Measurements from ENCODE around the gene GPR39. TPM values are rescaled to one million over a fixed set of nuclear protein-coding genes. Genes with fewer than 3 reads are reported as not detected.
"Not testable (repeated sequence)": the region's sequence is repeated elsewhere in the genome, so short reads cannot be mapped to it uniquely, and the experiment has no call there.

The GPR39 gene
- total RNA-seq, 4 donors from 2014 or later: 0.76 to 1.3 (median 1.2) TPM

DNA sequence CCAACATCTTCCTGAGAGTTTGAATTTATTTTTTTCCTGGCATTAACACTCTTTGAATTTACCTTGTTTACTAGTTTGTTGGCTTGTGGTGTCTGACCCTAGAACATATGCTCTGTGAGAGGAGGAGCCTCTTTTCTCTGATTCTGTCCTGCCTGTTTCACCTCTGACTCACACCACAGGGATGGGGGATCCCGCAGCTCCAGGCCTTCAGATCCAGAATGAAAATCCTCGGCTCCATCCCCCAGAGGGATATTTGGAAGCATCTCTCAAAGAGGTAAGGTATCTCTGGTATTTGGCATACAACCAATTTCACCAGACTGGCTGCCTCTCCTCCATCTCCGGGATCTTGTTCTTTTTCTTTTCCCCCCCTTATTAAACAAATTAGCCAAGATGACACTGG lies 104.7 kb downstream of the GPR39 start:
- DNase-seq: no peak
- no peaks in the 10 kb centered on the region for H3K27me3 ChIP-seq
- intact Hi-C loops (cut with DNase I): no loop called here
- WGBS, 2 donors: 63 to 67% methylated on average over 2 to 3 of the region's 3 CpGs
- H3K36me3 ChIP-seq: no peaks in the 10 kb centered on the region
- no peak overlapping the region for H3K4me3 ChIP-seq
- no peaks in the 10 kb centered on the region for H3K4me1 ChIP-seq
- TF ChIP-seq, protein P1, sequence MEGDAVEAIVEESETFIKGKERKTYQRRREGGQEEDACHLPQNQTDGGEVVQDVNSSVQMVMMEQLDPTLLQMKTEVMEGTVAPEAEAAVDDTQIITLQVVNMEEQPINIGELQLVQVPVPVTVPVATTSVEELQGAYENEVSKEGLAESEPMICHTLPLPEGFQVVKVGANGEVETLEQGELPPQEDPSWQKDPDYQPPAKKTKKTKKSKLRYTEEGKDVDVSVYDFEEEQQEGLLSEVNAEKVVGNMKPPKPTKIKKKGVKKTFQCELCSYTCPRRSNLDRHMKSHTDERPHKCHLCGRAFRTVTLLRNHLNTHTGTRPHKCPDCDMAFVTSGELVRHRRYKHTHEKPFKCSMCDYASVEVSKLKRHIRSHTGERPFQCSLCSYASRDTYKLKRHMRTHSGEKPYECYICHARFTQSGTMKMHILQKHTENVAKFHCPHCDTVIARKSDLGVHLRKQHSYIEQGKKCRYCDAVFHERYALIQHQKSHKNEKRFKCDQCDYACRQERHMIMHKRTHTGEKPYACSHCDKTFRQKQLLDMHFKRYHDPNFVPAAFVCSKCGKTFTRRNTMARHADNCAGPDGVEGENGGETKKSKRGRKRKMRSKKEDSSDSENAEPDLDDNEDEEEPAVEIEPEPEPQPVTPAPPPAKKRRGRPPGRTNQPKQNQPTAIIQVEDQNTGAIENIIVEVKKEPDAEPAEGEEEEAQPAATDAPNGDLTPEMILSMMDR (IDR thresholded peaks at IDR 0.05): no peak
- TF ChIP-seq POLR2A (IDR thresholded peaks at IDR 0.05): no peak
- no peaks in the 10 kb centered on the region for H3K9me3 ChIP-seq
- no peak overlapping the region for H3K27ac ChIP-seq

DNA sequence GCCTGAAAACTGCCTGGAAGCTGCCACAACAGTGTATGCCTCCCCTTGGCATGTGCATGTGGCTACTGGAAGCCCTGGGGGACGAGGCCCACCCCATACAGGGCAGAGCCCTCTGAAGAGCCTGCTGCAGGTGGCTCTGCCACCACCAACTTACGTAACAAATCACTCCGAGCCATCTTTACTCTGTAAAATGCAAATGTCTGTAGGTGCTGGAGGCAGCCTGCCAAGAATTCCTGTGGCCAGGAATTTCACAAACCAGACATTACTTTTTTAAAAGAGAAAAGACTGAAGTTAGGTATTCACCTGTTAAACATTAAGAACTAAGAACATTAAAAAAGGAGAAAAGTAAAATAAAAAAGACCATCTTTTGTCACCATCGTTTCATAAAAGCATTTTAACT lies 106.3 kb downstream of the GPR39 start:
- H3K9me3 ChIP-seq: no peaks in the 10 kb centered on the region
- no peak overlapping the region for H3K4me3 ChIP-seq
- H3K27me3 ChIP-seq: no peaks in the 10 kb centered on the region
- TF ChIP-seq, protein P1 (IDR thresholded peaks at IDR 0.05): no peak
- TF ChIP-seq POLR2A (IDR thresholded peaks at IDR 0.05): no peak
- DNase-seq: no peak
- 63 to 77% methylated on average over 3 to 4 of the region's 4 CpGs for WGBS, 2 donors
- H3K27ac ChIP-seq: no peak overlapping the region
- H3K4me1 ChIP-seq: no peaks in the 10 kb centered on the region
- intact Hi-C loops (cut with DNase I): no loop called here
- H3K36me3 ChIP-seq: no peaks in the 10 kb centered on the region

DNA sequence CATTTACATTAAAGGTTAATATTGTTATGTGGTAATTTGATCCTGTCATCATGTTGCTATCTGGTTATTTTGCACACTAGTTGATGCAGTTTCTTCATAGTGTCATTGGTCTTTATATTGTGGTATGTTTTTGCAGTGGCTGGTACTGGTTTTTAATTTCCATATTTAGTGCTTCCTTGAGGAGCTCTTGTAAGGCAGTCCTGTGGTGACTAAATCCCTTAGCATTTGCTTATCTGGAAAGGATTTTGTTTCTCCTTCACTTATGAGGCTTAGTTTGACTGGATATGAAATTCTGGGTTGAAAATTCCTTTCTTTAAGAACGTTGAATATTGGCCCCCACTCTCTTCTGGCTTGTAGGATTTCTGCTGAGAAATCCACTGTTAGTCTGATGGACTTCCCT lies 120.5 kb downstream of the GPR39 start:
- WGBS, 2 donors: 53 to 64% methylated on average over 1 of the region's 1 CpG
- H3K4me1 ChIP-seq; H3K27ac ChIP-seq; H3K4me3 ChIP-seq; H3K9me3 ChIP-seq; intact Hi-C loops (cut with DNase I); DNase-seq; H3K27me3 ChIP-seq; H3K36me3 ChIP-seq: not testable (repeated sequence)

DNA sequence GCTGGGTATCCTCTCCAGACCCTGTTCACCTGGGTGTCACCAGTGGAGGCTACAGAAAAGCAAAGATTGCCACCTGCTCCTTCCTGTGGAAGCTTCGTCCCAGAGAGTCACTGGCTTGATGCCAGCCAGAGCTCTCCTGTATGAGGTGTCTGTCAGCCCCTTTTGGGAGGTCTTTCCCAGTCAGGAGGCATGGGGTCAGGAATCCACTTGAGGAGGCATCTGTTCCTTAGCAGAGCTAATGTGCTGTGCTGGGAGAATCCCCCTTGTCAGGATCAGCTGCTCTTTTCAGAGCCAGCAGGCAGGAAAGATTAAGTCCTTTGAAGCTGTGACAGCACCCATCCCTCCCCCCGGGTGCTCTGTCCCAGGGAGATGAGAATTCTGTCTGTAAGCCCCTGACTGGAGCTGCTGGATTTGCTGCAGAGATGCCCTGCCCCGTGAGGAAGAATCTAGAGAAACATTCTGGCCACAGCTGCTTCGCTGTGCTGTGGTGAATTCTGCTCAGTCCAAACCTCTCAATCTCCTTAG lies 121.8 kb downstream of the GPR39 start:
- Histone ChIP-seq H3K27ac (no peak overlapping the region), H3K27me3 (no peaks in the 10 kb centered on the region), H3K36me3 (no peaks in the 10 kb centered on the region), H3K9me3 (no peaks in the 10 kb centered on the region), H3K4me3 (no peak overlapping the region), H3K4me1 (no peaks in the 10 kb centered on the region)
- TF ChIP-seq, protein P1 (IDR thresholded peaks at IDR 0.05): no peak
- TF ChIP-seq POLR2A (IDR thresholded peaks at IDR 0.05): no peak
- DNase-seq: no peak
- 48 to 50% methylated on average over 3 to 4 of the region's 4 CpGs for WGBS, 2 donors
- intact Hi-C loops (cut with DNase I): no loop called here

DNA sequence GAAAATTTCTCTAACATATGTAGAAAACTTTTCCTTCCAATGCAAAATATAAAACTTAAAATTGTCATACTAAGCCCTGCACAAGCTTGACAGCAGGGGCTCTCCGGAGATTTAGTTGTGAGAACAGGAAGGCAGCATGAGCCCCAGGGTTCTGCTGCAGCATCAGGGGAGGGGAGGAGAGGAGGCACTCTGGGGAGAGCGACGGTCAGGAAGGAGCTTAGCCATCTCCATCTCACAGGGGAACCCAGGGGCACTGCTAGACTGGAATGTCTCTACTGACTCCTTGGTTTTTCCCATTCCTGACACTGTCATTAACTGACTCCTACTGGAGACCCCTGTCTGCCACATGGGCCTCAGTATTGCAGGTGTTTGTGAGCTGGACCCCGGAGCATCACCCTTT lies 123.6 kb downstream of the GPR39 start:
- intact Hi-C loops (cut with DNase I): loop anchor here (10.0 kb wide), 1 partner anchor 1305 kb away; no protein-coding TSS in a partner anchor
- TF ChIP-seq, protein P1 (IDR thresholded peaks at IDR 0.05): no peak
- TF ChIP-seq POLR2A (IDR thresholded peaks at IDR 0.05): no peak

More for the DNA sequence above, 123.6 kb downstream of the GPR39 start:
- Histone ChIP-seq H3K9me3 (peaks cover 0 to 15% (median 0%) of the 10 kb centered on the region in 3 donors), H3K4me3 (no peak overlapping the region), H3K27me3 (no peaks in the 10 kb centered on the region), H3K36me3 (no peaks in the 10 kb centered on the region), H3K27ac (no peak overlapping the region), H3K4me1 (no peaks in the 10 kb centered on the region)
- 83% methylated on average over 3 of the region's 4 CpGs; no CpG with 5 or more reads in 1 of the 2 donors for WGBS, 2 donors
- no peak for DNase-seq

Data from esophagus squamous epithelium (tissue), 5 donors.